Kidney (tissue), 14 donors: ENCODE data around the gene PMIS2. TPM values are rescaled to one million over a fixed set of nuclear protein-coding genes. Genes with fewer than 3 reads are reported as not detected.
A peak's percentile ranks its signal among the peaks of the same experiment; 100 is the strongest.

ENCODE experiments used
- DNase-seq, 5 donors: peaks; one replicate each; pipeline ENCODE4 v3.0.0-alpha.2; 2013 to 2020
- FAIRE-seq: peaks from 2 replicates; lab custom pipeline; 2012; peaks lifted over from hg19 to GRCh38; lab: Jason Lieb, UNC
- H3K27ac ChIP-seq, 2 donors: one replicate each; pipeline ENCODE4 v1.7.0; 2013; ENCODE audit warnings: low read depth in 2 of 2, low read length in 2 of 2, inconsistent platforms in 1 of 2
- H3K27me3 ChIP-seq: one replicate; pipeline ENCODE4 v1.7.1; 2013; ENCODE audit warnings: low read length, inconsistent platforms; ENCODE audit not compliant: control insufficient read depth, insufficient read depth
- H3K36me3 ChIP-seq, 3 donors: one replicate each; pipeline versions ENCODE4 v1.7.0 to v1.7.1; 2013; ENCODE audit warnings: low read length in 3 of 3, control low read depth in 1 of 3, inconsistent platforms in 1 of 3; ENCODE audit not compliant: insufficient read depth in 3 of 3, control insufficient read depth in 2 of 3
- H3K4me1 ChIP-seq, 3 donors: one replicate each; pipeline versions ENCODE4 v1.7.0 to v1.7.1; 2013; ENCODE audit warnings: low read length in 3 of 3, inconsistent platforms in 1 of 3, low read depth in 1 of 3; ENCODE audit not compliant: control insufficient read depth in 2 of 3, insufficient read depth in 2 of 3
- H3K4me3 ChIP-seq, 3 donors: one replicate each; pipeline versions ENCODE4 v1.7.0 to v1.8.1; 2013; ENCODE audit warnings: low read length in 3 of 3, control low read depth in 1 of 3, inconsistent platforms in 1 of 3
- H3K9ac ChIP-seq, 3 donors: one replicate each; pipeline versions ENCODE4 v1.7.0 to v1.7.1; 2013; ENCODE audit warnings: low read length in 3 of 3, control low read depth in 1 of 3, inconsistent platforms in 1 of 3
- H3K9me3 ChIP-seq, 3 donors: one replicate each; pipeline versions ENCODE4 v1.7.0 to v1.7.1; 2013; ENCODE audit warnings: low read length in 3 of 3, control low read depth in 1 of 3, inconsistent platforms in 1 of 3; ENCODE audit not compliant: control insufficient read depth in 2 of 3, insufficient read depth in 1 of 3
- CTCF ChIP-seq: IDR thresholded peaks from 3 replicates; pipeline ENCODE4 v1.5.1; 2012; ENCODE audit warnings: mild to moderate bottlenecking, moderate library complexity, borderline replicate concordance; ENCODE audit not compliant: insufficient read depth; ENCODE audit errors: extremely low read depth
- intact Hi-C: fragments of 100-400 bp; cut with DNase I; formaldehyde crosslinking; loops from one replicate; pipeline ENCODE4 v1.11.1; 2022
- polyA plus RNA-seq: library from polyadenylated mRNA; stranded (reverse); fragments of 350-450 nt; fragmentation: Illumina TruSeq; extraction: RNeasy Lipid Tissue Mini Kit (QIAGEN cat#74804); gene quantifications from one replicate; pipeline ENCODE4 v1.2.3, GENCODE V29; 2014; ENCODE audit warnings: low read depth, low replicate concordance; ENCODE audit not compliant: insufficient read depth
- total RNA-seq: library from RNA; stranded (reverse); fragmentation: NEBNext Ultra II Directional; extraction: Animal tissue kit (Norgen Biotek cat#: 25700); gene quantifications from one replicate; pipeline ENCODE4 v1.2.1, GENCODE V29; 2021
- donor health status: control.
- donor health status: control.
- donor health status: control.
- donor health status: control.
- donor health status: control.
- donor health status: DM: yes; HTN: yes; CAD: no.
- donor health status: Normal renal cell carcinoma (clear cell type).

Gene PMIS2
- total and polyA plus RNA-seq, 2 donors from 2014 or later: not detected

- H3K27ac ChIP-seq: no peak overlapping the region
- H3K9me3 ChIP-seq: no peaks in the 10 kb centered on the region
- FAIRE-seq (no peak), DNase-seq (peak in 2 of 5 donors; percentile 41 to 48)
- no peaks in the 10 kb centered on the region for H3K36me3 ChIP-seq
- H3K27me3 ChIP-seq: peaks cover 3% of the 10 kb centered on the region
- TF ChIP-seq CTCF: no peak
- intact Hi-C loops: no loop called here
- H3K9ac ChIP-seq: no peak overlapping the region
- H3K4me1 ChIP-seq: peaks cover 0 to 2% (median 0%) of the 10 kb centered on the region in 3 donors
- peak overlapping the region in 1 of 3 donors; percentile 1 for H3K4me3 ChIP-seq
Measured at GRCh38 chr19:35556846-35557538, 29.0 kb upstream of the PMIS2 start.

DNA sequence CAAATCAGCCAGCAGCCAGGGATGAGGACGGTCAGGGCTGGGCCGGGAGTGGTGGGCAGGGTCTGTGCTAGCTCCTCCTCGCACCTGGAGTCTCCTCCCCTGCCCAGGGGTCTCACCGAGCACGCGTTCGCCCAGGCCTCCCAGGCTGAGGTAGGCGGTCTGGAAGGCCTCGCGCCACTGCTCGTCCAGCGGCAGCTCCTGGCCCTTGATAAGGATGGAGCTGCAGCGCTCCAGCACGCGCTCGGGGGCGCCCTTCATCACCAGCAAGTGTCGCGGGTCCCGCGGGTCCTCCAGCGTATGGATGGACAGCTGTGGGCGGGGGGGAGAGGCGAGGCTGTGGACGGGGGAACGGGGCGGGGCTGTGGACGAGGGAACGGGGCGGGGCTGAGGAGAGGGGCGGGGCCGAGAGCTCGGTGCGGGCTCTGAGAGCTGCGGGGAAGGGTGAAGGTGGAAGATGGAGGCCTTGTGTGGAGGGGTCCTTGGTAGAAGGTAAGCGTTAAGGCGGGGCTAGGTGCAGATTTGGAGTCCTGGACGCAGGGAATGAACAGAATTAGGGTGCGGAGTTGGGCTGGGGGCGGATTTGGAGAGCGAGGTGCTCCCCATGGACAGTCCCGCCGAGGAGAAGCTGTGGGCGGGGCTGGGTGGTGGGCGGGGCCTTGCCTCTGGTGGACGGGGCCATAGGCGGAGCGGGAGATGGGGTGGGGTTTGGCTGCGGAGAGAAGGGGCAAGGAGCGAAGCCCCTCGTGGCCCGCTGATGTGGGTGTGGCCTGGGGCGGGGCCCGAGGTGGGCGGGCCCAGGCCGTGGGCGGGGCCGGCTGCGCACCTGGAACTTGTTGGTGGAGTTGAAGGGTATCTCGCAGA lies 28.2 kb upstream of the PMIS2 start:
- DNase-seq: peak; percentile 83 to 95 (median 88)
- H3K4me1 ChIP-seq: peaks cover 0 to 2% (median 0%) of the 10 kb centered on the region in 3 donors
- H3K27me3 ChIP-seq: peaks cover 3% of the 10 kb centered on the region
- no peak for TF ChIP-seq CTCF
- FAIRE-seq: no peak
- no peak overlapping the region for H3K9ac ChIP-seq
- no peaks in the 10 kb centered on the region for H3K36me3 ChIP-seq
- H3K9me3 ChIP-seq: no peaks in the 10 kb centered on the region
- H3K27ac ChIP-seq: no peak overlapping the region
- intact Hi-C loops: no loop called here
- H3K4me3 ChIP-seq: peak overlapping the region in 1 of 3 donors; percentile 51

GRCh38 chr19:35558400-35559280 lies 27.3 kb upstream of the PMIS2 start:
- intact Hi-C loops: no loop called here
- no peak for TF ChIP-seq CTCF
- Histone ChIP-seq H3K36me3 (no peaks in the 10 kb centered on the region), H3K9me3 (no peaks in the 10 kb centered on the region), H3K27me3 (peaks cover 3% of the 10 kb centered on the region), H3K4me1 (peaks cover 0 to 2% (median 0%) of the 10 kb centered on the region in 3 donors), H3K4me3 (no peak overlapping the region), H3K27ac (no peak overlapping the region), H3K9ac (no peak overlapping the region)
- FAIRE-seq: no peak
- peak in 1 of 5 donors; percentile 76 for DNase-seq
